GM10266 (cell line): ENCODE results near the gene ATP6V0D1.

Experiments
- DNase-seq: peaks from one replicate; pipeline ENCODE4 v3.0.0; 2012; ENCODE audit errors: extremely low spot score
- CTCF ChIP-seq: IDR thresholded peaks from 2 replicates; pipeline ENCODE4 v1.5.1; 2012; ENCODE audit warnings: mild to moderate bottlenecking, low read depth; ENCODE audit not compliant: control insufficient read depth, insufficient read depth; ENCODE audit errors: missing control alignments

Gene ATP6V0D1

GRCh38 chr16:67442581-67443255, 38.2 kb downstream of the ATP6V0D1 start:
- TF ChIP-seq CTCF: no peak
- DNase-seq: no peak

- TF ChIP-seq CTCF: no peak
Observed at GRCh38 chr16:67441907-67442306, 39.0 kb downstream of the ATP6V0D1 start.

GRCh38 chr16:67441271-67441753, 39.6 kb downstream of the ATP6V0D1 start:
- no peak for DNase-seq
- TF ChIP-seq CTCF: no peak

More at GRCh38 chr16:67441907-67442306, 39.0 kb downstream of the ATP6V0D1 start:
- no peak for DNase-seq

GRCh38 chr16:67438824-67439393, 42.0 kb downstream of the ATP6V0D1 start:
- no peak for TF ChIP-seq CTCF
- DNase-seq: no peak

GRCh38 chr16:67438098-67438791, 42.7 kb downstream of the ATP6V0D1 start:
- no peak for DNase-seq
- TF ChIP-seq CTCF: no peak

GRCh38 chr16:67437513-67437912, 43.4 kb downstream of the ATP6V0D1 start:
- TF ChIP-seq CTCF: no peak
- DNase-seq: peak; percentile 59
